BLaER1 treated with 17β-estradiol and CSF1 and Interleukin-3, amounts not matched to agents 10 nM and 100 nM (cell line): ENCODE data around the gene HS3ST5.

Source experiments
- H3K27ac ChIP-seq, 11 experiments: shearing (Covaris generic); formaldehyde crosslinking; 2 replicates each; pipeline ENCODE4 v1.8.1; 2022
- H3K27me3 ChIP-seq, 11 experiments: shearing (Covaris generic); formaldehyde crosslinking; 2 replicates each; pipeline ENCODE4 v1.8.1; 2022
- H3K36me3 ChIP-seq, 11 experiments: shearing (Covaris generic); formaldehyde crosslinking; 2 replicates each; pipeline ENCODE4 v1.8.1; 2022
- H3K4me1 ChIP-seq, 10 experiments: shearing (Covaris generic); formaldehyde crosslinking; 2 replicates each; pipeline ENCODE4 v1.8.1; 2022
- H3K4me2 ChIP-seq, 11 experiments: shearing (Covaris generic); formaldehyde crosslinking; 2 replicates each; pipeline ENCODE4 v1.8.1; 2022
- H3K4me3 ChIP-seq, 10 experiments: shearing (Covaris generic); formaldehyde crosslinking; 2 replicates each; pipeline ENCODE4 v1.8.1; 2022
- H3K9ac ChIP-seq, 11 experiments: shearing (Covaris generic); formaldehyde crosslinking; 2 replicates each; pipeline ENCODE4 v1.8.1; 2022
- H3K9me3 ChIP-seq, 11 experiments: shearing (Covaris generic); formaldehyde crosslinking; replicated peaks in 1 of 11; 2 replicates each; pipeline ENCODE4 v1.8.1; 2022
- H4K20me1 ChIP-seq, 11 experiments: shearing (Covaris generic); formaldehyde crosslinking; 2 replicates each; pipeline ENCODE4 v1.8.1; 2022
- Cebpa-rat ChIP-seq, 11 experiments: shearing (Covaris generic); IDR thresholded peaks; 2 replicates each; pipeline ENCODE4 v1.8.1; 2022

Gene HS3ST5

DNA sequence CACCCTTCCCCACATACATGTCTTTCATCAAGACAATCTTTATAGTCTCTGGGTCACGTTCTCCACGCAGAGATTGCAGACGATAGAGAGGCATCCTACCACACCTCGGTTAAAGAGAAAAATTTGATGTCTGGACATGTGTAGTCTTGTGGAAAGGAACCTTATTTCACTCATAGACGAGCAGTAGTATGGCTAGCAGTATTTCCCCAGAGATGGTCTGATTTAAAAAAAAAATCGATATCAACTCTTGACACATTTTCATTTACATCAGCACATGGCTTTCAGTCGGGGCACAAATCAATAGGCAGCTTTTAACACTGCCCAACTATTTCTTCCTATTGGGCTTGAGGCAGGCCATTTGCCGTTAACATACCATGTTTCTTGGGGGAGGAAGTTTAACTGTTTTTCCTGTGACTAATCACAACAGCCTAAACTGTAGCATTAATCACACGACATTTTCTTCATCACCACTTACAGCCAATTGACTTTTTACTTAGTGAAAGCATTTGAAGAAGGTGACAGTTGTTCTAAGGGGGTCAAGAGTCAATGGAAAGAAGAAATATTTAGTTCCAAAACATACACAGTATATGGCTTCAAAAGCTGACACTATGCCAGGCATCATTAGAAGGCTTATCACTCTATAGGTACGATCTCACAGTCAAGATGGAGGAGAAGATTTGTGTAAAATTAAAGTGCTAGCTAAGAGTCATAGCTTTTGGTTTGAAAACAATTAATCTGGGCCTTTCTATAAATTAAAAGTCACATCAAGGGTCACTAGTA is 242.4 kb downstream of the HS3ST5 start:
- Histone ChIP-seq H3K27me3 (no peaks in the 10 kb centered on the region), H3K4me2 (no peak overlapping the region), H3K9ac (no peak overlapping the region), H4K20me1 (no peaks in the 10 kb centered on the region), H3K4me1 (no peaks in the 10 kb centered on the region), H3K4me3 (no peak overlapping the region), H3K27ac (no peak overlapping the region), H3K9me3 (no peaks in the 10 kb centered on the region), H3K36me3 (no peaks in the 10 kb centered on the region)
- no peak for TF ChIP-seq Cebpa-rat (IDR thresholded peaks at IDR 0.05)

DNA sequence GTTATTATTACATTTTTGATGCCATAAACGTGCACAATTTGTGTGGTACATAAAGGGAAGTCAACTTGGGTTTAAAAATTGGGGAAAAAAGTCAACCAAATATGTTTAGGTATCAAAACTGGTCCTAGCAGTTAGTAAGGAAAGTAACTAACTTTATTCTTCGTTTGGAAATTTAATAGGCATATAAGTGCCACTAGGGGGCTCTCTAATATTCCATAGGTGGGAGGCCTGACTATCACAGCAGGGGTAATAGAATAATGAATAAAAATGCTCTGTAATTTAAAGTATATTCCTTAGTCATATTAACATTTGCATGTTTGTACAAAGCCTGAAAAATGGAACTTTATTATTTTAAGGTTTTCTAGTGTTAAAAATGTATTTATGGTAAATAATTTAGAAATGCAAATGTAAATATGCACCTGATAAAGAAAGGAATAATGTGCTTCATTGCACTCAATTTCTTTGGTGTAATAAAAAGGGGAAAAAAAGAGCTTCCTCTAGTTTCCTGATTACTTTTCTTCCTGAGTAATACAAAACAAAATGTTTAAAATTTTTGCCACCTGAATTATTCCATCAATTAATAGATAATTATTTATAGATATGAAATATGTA is 246.2 kb downstream of the HS3ST5 start:
- no peak for TF ChIP-seq Cebpa-rat (IDR thresholded peaks at IDR 0.05)
- no peak overlapping the region for H3K9ac ChIP-seq
- H3K9me3 ChIP-seq: no peaks in the 10 kb centered on the region
- no peak overlapping the region for H3K27ac ChIP-seq
- no peaks in the 10 kb centered on the region for H3K4me1 ChIP-seq
- H4K20me1 ChIP-seq: no peaks in the 10 kb centered on the region
- H3K36me3 ChIP-seq: no peaks in the 10 kb centered on the region
- no peak overlapping the region for H3K4me3 ChIP-seq
- H3K27me3 ChIP-seq: no peaks in the 10 kb centered on the region
- H3K4me2 ChIP-seq: no peak overlapping the region

DNA sequence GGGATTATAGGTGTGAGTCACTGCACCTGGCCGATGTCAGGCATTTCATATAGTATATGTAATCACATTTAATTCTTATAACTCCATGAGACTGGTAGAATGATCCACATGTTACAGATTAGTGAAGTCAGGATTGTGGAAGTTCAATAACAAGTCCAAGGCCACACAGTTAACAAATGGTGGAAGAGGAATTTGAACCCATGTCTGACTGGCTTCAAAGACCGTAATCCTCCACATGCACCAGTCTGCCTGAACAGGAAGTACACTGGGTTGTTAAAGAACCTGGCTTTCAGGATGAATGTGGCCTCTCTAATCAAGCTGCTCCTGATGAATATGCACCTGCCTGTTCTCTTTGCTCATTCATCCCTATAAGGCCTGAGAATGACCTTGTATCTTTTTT is 249.9 kb downstream of the HS3ST5 start:
- no peaks in the 10 kb centered on the region for H3K36me3 ChIP-seq
- TF ChIP-seq Cebpa-rat (IDR thresholded peaks at IDR 0.05): no peak
- no peak overlapping the region for H3K4me3 ChIP-seq
- no peaks in the 10 kb centered on the region for H3K4me1 ChIP-seq
- H3K27me3 ChIP-seq: no peaks in the 10 kb centered on the region
- H3K9me3 ChIP-seq: no peaks in the 10 kb centered on the region
- H3K9ac ChIP-seq: no peak overlapping the region
- H4K20me1 ChIP-seq: no peaks in the 10 kb centered on the region
- no peak overlapping the region for H3K27ac ChIP-seq
- H3K4me2 ChIP-seq: no peak overlapping the region

- H3K4me3 ChIP-seq: no peak overlapping the region
- H3K4me2 ChIP-seq: no peak overlapping the region
- H3K9ac ChIP-seq: no peak overlapping the region
- no peak for TF ChIP-seq Cebpa-rat (IDR thresholded peaks at IDR 0.05)
- H3K27me3 ChIP-seq: no peaks in the 10 kb centered on the region
- no peaks in the 10 kb centered on the region for H3K36me3 ChIP-seq
- H3K9me3 ChIP-seq: no peaks in the 10 kb centered on the region
- H3K4me1 ChIP-seq: no peaks in the 10 kb centered on the region
- H4K20me1 ChIP-seq: no peaks in the 10 kb centered on the region
- H3K27ac ChIP-seq: no peak overlapping the region
Observed at GRCh38 chr6:114090626-114091025, 252.2 kb downstream of the HS3ST5 start.

- H3K36me3 ChIP-seq: no peaks in the 10 kb centered on the region
- H3K27me3 ChIP-seq: no peaks in the 10 kb centered on the region
- H3K4me1 ChIP-seq: no peaks in the 10 kb centered on the region
- no peaks in the 10 kb centered on the region for H4K20me1 ChIP-seq
- H3K4me3 ChIP-seq: no peak overlapping the region
- TF ChIP-seq Cebpa-rat (IDR thresholded peaks at IDR 0.05): no peak
- no peaks in the 10 kb centered on the region; a peak in 1 of 22 replicates for H3K9me3 ChIP-seq
- no peak overlapping the region for H3K4me2 ChIP-seq
- no peak overlapping the region for H3K27ac ChIP-seq
- no peak overlapping the region for H3K9ac ChIP-seq
Observed at GRCh38 chr6:114087496-114087895, 255.3 kb downstream of the HS3ST5 start.

DNA sequence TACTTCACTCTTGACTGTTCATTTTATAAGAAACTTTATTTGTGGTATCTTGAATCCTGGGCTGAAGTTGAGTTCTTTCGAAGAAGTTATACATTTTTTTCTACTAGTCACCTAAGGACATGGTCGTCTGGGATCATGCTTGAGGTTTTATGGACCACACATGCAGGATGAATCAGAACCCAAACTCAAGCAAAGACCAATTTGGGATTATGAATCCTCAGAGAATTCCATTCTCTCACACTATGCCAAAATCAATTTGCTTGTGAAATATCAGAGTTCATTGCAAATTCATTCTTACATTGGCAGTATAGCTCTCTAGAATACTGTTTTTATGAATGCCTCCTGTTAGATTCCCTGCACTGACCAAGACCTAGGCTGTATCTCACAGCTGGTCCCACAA is 257.6 kb downstream of the HS3ST5 start:
- Histone ChIP-seq H3K4me1 (no peaks in the 10 kb centered on the region), H3K4me2 (no peak overlapping the region), H3K27me3 (no peaks in the 10 kb centered on the region), H3K27ac (no peak overlapping the region), H3K36me3 (no peaks in the 10 kb centered on the region), H3K4me3 (no peak overlapping the region), H3K9ac (no peak overlapping the region), H3K9me3 (peaks cover 0 to 5% (median 0%) of the 10 kb centered on the region in 11 experiments; a peak in 4 of 22 replicates), H4K20me1 (no peaks in the 10 kb centered on the region)
- TF ChIP-seq Cebpa-rat (IDR thresholded peaks at IDR 0.05): no peak

DNA sequence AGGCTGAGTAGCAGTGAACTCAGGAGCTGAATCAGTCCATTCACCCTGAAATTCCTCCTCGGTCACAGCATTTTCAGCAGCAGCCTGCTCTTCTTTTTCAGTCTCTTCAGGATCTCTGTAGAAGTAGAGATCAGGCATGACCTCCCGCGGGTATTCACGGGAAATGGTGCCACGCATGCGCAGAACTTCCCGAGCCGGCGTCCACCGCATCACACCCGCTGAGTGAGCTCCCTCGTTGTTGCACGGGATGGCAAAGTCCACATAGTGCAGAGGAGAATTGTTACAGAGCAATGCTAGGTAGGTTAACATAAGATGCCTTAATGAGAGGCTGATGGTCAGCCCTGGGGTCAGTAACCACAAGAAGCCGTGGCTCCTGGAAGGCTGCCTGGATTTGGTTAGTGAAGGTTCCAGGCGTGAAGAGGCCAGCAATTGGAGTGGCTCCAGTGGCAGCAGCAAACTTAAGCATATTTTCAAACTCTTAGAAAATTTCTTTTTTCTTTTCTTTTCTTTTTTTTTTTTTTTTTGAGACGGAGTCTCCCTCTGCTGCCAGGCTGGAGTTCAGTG is 258.4 kb downstream of the HS3ST5 start:
- no peaks in the 10 kb centered on the region for H3K36me3 ChIP-seq

GRCh38 chr6:114083251-114083650 is 259.6 kb downstream of the HS3ST5 start:
- peaks cover 0 to 5% (median 0%) of the 10 kb centered on the region in 11 experiments; a peak in 4 of 22 replicates for H3K9me3 ChIP-seq
- H4K20me1 ChIP-seq: no peaks in the 10 kb centered on the region
- H3K4me3 ChIP-seq: no peak overlapping the region
- no peak overlapping the region for H3K27ac ChIP-seq
- no peak overlapping the region for H3K9ac ChIP-seq
- no peaks in the 10 kb centered on the region for H3K27me3 ChIP-seq
- H3K36me3 ChIP-seq: no peaks in the 10 kb centered on the region
- TF ChIP-seq Cebpa-rat (IDR thresholded peaks at IDR 0.05): no peak
- H3K4me2 ChIP-seq: no peak overlapping the region
- no peaks in the 10 kb centered on the region for H3K4me1 ChIP-seq

More for the DNA sequence above, 258.4 kb downstream of the HS3ST5 start:
- no peak for TF ChIP-seq Cebpa-rat (IDR thresholded peaks at IDR 0.05)
- Histone ChIP-seq H4K20me1 (no peaks in the 10 kb centered on the region), H3K4me3 (no peak overlapping the region), H3K4me1 (no peaks in the 10 kb centered on the region), H3K4me2 (no peak overlapping the region), H3K9ac (no peak overlapping the region), H3K27me3 (no peaks in the 10 kb centered on the region), H3K9me3 (peaks cover 0 to 5% (median 0%) of the 10 kb centered on the region in 11 experiments; a peak in 4 of 22 replicates), H3K27ac (no peak overlapping the region)

GRCh38 chr6:114081730-114082129 is 261.1 kb downstream of the HS3ST5 start:
- H3K27me3 ChIP-seq: no peaks in the 10 kb centered on the region
- peaks cover 0 to 5% (median 0%) of the 10 kb centered on the region in 11 experiments; a peak in 4 of 22 replicates for H3K9me3 ChIP-seq
- H4K20me1 ChIP-seq: no peaks in the 10 kb centered on the region
- no peaks in the 10 kb centered on the region for H3K4me1 ChIP-seq
- TF ChIP-seq Cebpa-rat (IDR thresholded peaks at IDR 0.05): peak in 3 of 11 experiments; percentile 9 to 60 (median 51); a peak in 2 of 22 replicates
- H3K4me3 ChIP-seq: no peak overlapping the region
- H3K9ac ChIP-seq: no peak overlapping the region
- H3K36me3 ChIP-seq: no peaks in the 10 kb centered on the region
- H3K27ac ChIP-seq: no peak overlapping the region
- no peak overlapping the region for H3K4me2 ChIP-seq
